Colonic mucosa (tissue), 4 donors: Measurements from ENCODE around the gene SLC35A1. TPM values are rescaled to one million over a fixed set of nuclear protein-coding genes. Genes with fewer than 3 reads are reported as not detected.

Experiments
- DNase-seq: peaks from one replicate; pipeline ENCODE4 v3.0.0-alpha.2; 2020
- H3K27ac ChIP-seq: fragments of 200-600 bp; one replicate; pipeline ENCODE4 v1.8.0; 2021
- H3K27me3 ChIP-seq: fragments of 200-600 bp; one replicate; pipeline ENCODE4 v1.8.0; 2021
- H3K36me3 ChIP-seq: fragments of 200-600 bp; one replicate; pipeline ENCODE4 v1.8.0; 2021
- H3K4me1 ChIP-seq: fragments of 200-600 bp; one replicate; pipeline ENCODE4 v1.8.0; 2021; ENCODE audit warnings: mild to moderate bottlenecking
- H3K4me3 ChIP-seq: fragments of 200-600 bp; one replicate; pipeline ENCODE4 v1.8.0; 2021
- H3K9ac ChIP-seq, 2 donors: one replicate each; pipeline ENCODE4 v1.7.0; 2013; ENCODE audit warnings: control low read depth in 2 of 2, low read depth in 2 of 2, low read length in 2 of 2
- H3K9me3 ChIP-seq: fragments of 200-600 bp; one replicate; pipeline ENCODE4 v1.8.0; 2021
- CTCF ChIP-seq: fragments of 200-600 bp; IDR thresholded peaks from one replicate; pipeline ENCODE4 v1.8.0; 2022; ENCODE audit warnings: antibody characterized with exemption, mild to moderate bottlenecking
- intact Hi-C: fragments of 100-400 bp; cut with DNase I; formaldehyde crosslinking; loops from one replicate; pipeline ENCODE4 v1.14.1; 2022
- total RNA-seq, 2 donors: library from RNA; stranded (reverse); fragmentation: NEBNext Ultra II Directional in 1 of 2; extraction: Animal tissue kit (Norgen Biotek cat#: 25700) in 1 of 2; gene quantifications; one replicate each; pipeline ENCODE4 v1.2.1, GENCODE V29; 2021
- donor health status: healthy.
- donor health status: DM: no; HTN: no; CAD: no.
- donor health status: DM: no; HTN: no; CAD: no.

SLC35A1 gene
- 10 to 100 TPM; 38.0 to 55.3 TPM for total RNA-seq

- peak; percentile 89 for DNase-seq
- TF ChIP-seq CTCF = no peak
- intact Hi-C loops = no loop called here
Measured at GRCh38 chr6:87472525-87473418, at the start of gene SLC35A1. TSS of gene SLC35A1 (plus strand) at chr6:87472974. CDS start at chr6:87473004, 30 bp downstream.

GRCh38 chr6:87426789-87427188 is 46.0 kb upstream of the SLC35A1 start:
- H3K4me3 ChIP-seq = no peak overlapping the region
- H3K27me3 ChIP-seq = no peaks in the 10 kb centered on the region
- H3K9me3 ChIP-seq = no peaks in the 10 kb centered on the region
- DNase-seq = no peak
- H3K36me3 ChIP-seq = no peaks in the 10 kb centered on the region
- intact Hi-C loops = no loop called here
- no peaks in the 10 kb centered on the region for H3K4me1 ChIP-seq
- H3K27ac ChIP-seq = no peak overlapping the region
- H3K9ac ChIP-seq = no peak overlapping the region
- no peak for TF ChIP-seq CTCF

More at GRCh38 chr6:87472525-87473418, at the start of gene SLC35A1:
- Histone ChIP-seq H3K4me3 (peak within 1 kb of the TSS; percentile 81), H3K36me3 (no peaks in the 10 kb centered on the region), H3K27me3 (no peaks in the 10 kb centered on the region), H3K4me1 (peaks cover 5% of the 10 kb centered on the region), H3K27ac (peak within 1 kb of the TSS; percentile 97), H3K9me3 (no peaks in the 10 kb centered on the region), H3K9ac (peak within 1 kb of the TSS; percentile 87 to 88)

GRCh38 chr6:87430499-87430898 is 42.3 kb upstream of the SLC35A1 start:
- no peak overlapping the region for H3K27ac ChIP-seq
- no peaks in the 10 kb centered on the region for H3K4me1 ChIP-seq
- TF ChIP-seq CTCF = no peak
- DNase-seq = no peak
- H3K4me3 ChIP-seq = no peak overlapping the region
- intact Hi-C loops = no loop called here
- H3K9ac ChIP-seq = no peak overlapping the region
- H3K27me3 ChIP-seq = no peaks in the 10 kb centered on the region
- H3K9me3 ChIP-seq = no peaks in the 10 kb centered on the region
- H3K36me3 ChIP-seq = no peaks in the 10 kb centered on the region

- TF ChIP-seq CTCF = no peak
- Histone ChIP-seq H3K4me1 (no peaks in the 10 kb centered on the region), H3K9me3 (no peaks in the 10 kb centered on the region), H3K27me3 (no peaks in the 10 kb centered on the region), H3K9ac (no peak overlapping the region), H3K4me3 (no peak overlapping the region), H3K36me3 (no peaks in the 10 kb centered on the region), H3K27ac (no peak overlapping the region)
- intact Hi-C loops = no loop called here
- DNase-seq = no peak
Measured at GRCh38 chr6:87431263-87431662, 41.5 kb upstream of the SLC35A1 start.

GRCh38 chr6:87436435-87436834 is 36.3 kb upstream of the SLC35A1 start:
- Histone ChIP-seq H3K36me3 (no peaks in the 10 kb centered on the region), H3K9ac (no peak overlapping the region), H3K27me3 (no peaks in the 10 kb centered on the region), H3K9me3 (no peaks in the 10 kb centered on the region), H3K4me3 (no peak overlapping the region), H3K4me1 (no peaks in the 10 kb centered on the region), H3K27ac (no peak overlapping the region)
- no peak for TF ChIP-seq CTCF
- intact Hi-C loops = no loop called here
- peak; percentile 45 for DNase-seq
